ENCODE data around the gene NR2E1.

Gene NR2E1

DNA sequence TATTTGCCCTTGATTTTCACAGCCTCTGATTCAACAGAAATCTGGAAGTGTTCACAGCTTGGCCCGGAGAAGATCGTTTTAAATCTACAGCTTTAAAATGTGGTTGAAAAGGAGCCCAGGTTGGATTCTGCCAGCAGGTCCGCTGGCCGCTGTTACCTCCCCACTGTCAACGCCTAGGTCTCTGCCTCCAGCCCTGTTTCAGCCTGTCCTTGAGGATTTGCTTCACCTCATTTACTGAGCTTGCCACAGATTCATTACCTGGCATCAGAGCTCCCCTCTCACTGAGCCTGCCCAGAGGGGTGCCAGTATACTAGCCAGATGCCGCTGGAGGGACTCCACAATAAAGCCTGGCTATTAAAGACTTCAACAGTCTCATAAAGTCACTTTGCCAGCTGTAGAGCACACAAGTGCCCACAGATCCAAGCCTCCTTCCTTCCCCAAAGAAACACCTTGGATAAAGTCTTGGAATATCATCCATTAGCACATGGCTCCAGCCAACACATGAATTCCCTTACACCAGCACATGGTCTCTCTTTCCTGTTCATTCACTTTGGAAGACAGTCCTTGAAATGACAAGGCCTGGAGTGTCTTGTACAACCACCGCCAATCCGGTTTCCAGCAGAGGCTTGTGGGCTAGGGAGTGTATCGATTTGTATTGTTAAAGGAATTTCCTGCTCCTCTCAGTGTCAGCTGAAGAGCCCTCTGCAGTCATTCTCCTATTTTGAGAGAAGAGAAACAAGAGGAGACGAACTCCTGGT, 9.5 kb upstream of the NR2E1 start:
- TF ChIP-seq, protein P1, sequence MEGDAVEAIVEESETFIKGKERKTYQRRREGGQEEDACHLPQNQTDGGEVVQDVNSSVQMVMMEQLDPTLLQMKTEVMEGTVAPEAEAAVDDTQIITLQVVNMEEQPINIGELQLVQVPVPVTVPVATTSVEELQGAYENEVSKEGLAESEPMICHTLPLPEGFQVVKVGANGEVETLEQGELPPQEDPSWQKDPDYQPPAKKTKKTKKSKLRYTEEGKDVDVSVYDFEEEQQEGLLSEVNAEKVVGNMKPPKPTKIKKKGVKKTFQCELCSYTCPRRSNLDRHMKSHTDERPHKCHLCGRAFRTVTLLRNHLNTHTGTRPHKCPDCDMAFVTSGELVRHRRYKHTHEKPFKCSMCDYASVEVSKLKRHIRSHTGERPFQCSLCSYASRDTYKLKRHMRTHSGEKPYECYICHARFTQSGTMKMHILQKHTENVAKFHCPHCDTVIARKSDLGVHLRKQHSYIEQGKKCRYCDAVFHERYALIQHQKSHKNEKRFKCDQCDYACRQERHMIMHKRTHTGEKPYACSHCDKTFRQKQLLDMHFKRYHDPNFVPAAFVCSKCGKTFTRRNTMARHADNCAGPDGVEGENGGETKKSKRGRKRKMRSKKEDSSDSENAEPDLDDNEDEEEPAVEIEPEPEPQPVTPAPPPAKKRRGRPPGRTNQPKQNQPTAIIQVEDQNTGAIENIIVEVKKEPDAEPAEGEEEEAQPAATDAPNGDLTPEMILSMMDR (conservative IDR thresholded peaks at IDR 0.05; ENCODE audit: low read depth, low read length) = no peak
- no peak for DNase-seq (ENCODE audit: low read depth)
- H3K4me3 ChIP-seq (ENCODE audit: low read length) = no peak overlapping the region

DNA sequence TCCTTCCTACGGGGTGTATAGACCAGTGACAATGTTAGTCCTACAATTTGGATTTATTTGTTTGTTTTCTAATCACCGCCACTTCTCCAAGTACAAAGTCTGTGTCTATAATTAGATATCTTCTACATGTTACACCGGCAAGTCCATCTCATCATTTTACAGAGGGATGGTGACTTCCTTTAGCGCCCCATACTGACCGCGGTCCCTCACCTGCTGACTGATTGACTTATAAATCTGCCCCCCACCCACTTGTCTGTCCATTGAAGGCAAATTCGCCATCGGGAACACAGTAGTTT, 8.9 kb upstream of the NR2E1 start:
- TF ChIP-seq, protein P1 (conservative IDR thresholded peaks at IDR 0.05; ENCODE audit: low read depth, low read length) = no peak
- no peak for DNase-seq (ENCODE audit: low read depth)
- H3K4me3 ChIP-seq (ENCODE audit: low read length) = no peak overlapping the region

DNA sequence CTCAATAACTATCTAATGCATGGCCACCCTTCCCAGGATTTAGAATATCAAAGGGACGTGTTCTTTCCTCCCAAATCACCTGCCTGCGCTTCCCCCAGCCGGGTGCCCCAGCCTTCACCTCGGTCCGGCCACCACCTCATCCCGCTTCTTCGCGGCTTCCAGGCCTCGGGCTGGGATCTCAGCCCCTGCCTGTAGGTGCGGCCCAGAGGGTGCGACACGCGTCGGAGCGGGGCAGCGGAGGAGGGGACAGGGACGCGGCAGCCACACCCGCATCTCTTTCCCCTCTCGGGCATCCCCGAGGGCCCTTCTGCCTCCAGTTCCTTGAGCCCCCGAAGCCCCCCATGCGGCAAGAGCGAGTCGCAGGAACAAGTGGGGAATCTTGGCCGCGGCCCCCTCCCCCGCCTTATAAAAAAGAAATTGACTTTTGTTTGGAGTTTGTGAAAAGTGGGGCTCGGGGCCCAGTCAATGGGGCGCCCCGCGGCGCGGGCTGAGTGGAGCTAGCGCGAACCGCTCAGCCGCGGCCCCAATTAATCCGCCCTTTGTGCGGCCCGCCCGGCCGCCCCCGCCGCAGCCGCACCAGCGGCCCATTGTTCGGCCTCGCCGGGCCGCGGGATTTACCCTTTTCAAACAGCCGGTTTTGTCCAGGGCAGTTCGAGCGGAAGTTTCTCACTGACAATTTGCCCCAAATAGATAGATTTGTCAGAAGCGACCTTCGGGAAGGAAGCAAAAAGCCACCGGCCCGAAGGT, 8.4 kb upstream of the NR2E1 start:
- TF ChIP-seq, protein P1 (conservative IDR thresholded peaks at IDR 0.05; ENCODE audit: low read depth, low read length) = no peak
- no peak for DNase-seq (ENCODE audit: low read depth)
- H3K4me3 ChIP-seq (ENCODE audit: low read length) = peak overlapping the region; percentile 34

DNA sequence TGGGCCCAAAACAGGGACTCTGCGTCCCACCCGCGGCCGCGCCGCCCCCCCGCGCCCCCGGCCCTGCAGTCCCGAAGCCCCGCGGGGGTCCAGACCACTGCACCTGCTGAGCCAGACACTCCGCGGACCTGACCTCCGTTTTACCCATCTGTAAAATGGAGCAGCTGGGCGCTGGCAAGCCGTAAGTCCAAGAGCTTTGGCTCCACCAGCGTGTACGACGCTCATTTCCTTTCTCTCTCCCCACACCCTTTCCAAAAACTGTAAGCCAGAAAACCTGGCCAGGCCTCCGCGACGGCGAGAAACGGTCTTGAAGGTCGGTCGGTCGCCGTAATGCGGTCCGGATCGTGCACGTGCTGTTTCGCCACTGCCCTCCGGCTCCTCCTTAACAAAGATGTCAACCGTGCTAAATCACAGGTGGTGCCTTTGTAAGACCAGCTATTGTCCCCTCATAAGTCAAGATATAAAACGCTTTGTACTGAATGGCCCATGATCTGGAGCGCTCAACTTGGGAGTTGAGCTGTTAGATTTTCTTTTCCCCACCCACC, 7.8 kb upstream of the NR2E1 start:
- TF ChIP-seq, protein P1 (conservative IDR thresholded peaks at IDR 0.05; ENCODE audit: low read depth, low read length) = no peak
- H3K4me3 ChIP-seq (ENCODE audit: low read length) = peak overlapping the region; percentile 34
- no peak for DNase-seq (ENCODE audit: low read depth)

DNA sequence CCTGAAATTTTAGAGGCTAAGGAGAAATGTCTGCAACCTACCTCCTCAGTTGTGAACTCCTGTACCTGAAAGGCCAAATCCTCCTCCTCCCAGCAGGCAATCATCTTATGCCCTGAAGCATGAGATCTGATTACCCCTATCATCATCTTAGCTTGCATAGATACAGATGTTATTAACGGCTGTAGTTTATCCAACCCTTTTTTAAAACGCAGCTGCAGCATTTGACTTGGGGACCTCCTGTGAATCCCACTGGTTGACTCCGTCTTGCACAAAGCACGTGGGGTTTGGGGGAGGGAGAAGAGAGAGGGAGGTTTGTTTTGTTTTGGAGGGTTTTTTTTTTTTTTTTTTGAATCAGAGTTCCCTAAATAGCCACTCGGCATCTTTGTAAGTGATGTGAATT, 5.8 kb upstream of the NR2E1 start:
- TF ChIP-seq, protein P1 (conservative IDR thresholded peaks at IDR 0.05; ENCODE audit: low read depth, low read length) = no peak
- H3K4me3 ChIP-seq (ENCODE audit: low read length) = no peak overlapping the region
- no peak for DNase-seq (ENCODE audit: low read depth)

DNA sequence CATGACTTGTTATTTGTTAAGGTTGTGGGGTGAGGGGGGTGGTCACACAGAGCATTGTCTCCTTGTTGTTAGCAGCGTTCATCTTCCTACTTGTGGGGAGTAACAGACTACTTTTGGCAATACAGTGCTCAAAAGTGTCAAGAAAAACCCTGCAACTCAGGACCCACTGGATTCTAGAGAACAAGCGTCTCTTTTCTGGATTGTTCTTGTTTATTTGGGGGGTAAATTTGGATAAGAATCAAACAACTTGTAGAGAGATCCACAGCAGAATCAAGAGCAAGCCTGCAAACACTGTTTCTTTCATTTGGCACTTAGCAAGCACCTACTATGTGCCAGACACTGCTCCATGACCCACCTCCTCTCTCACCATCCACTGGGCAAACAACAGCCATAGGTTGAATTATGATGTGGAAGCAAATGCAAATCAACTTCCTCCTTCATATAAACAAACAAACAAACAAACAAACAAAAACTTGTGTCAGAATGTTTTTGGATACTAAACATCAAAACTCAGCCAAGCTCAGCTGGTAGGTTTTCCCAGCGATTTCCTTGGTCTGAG, 4.0 kb upstream of the NR2E1 start:
- TF ChIP-seq, protein P1 (conservative IDR thresholded peaks at IDR 0.05; ENCODE audit: low read depth, low read length) = no peak
- no peak for DNase-seq (ENCODE audit: low read depth)

More for the DNA sequence above, 4.0 kb upstream of the NR2E1 start:
- no peak overlapping the region for H3K4me3 ChIP-seq (ENCODE audit: low read length)
